ENCODE measurements around the gene EDNRA. TPM values are rescaled to one million over a fixed set of nuclear protein-coding genes. Genes with fewer than 3 reads are reported as not detected.

Gene EDNRA
- total RNA-seq, 1 experiment from 2014 or later = 0.13 TPM

- no peaks in the 10 kb centered on the region for H3K36me3 ChIP-seq (ENCODE audit: control insufficient read depth, insufficient read depth, low read length)
- no peaks in the 10 kb centered on the region for H3K9me3 ChIP-seq (ENCODE audit: control insufficient read depth, insufficient read depth, low read depth, low read length)
- intact Hi-C loops (cut with micrococcal nuclease; ENCODE audit: unreplicated experiment) = no loop called here
- no TSS peak for BruUV-seq (replicated peaks)
- in situ Hi-C loops (cut with HindIII; ENCODE audit: low pct_unique_long_range_greater_than_20kb, low sequenced_read_pairs) = no loop called here
- POLR2A ChIA-PET = no interaction called here
- DNase-seq (ENCODE audit: low read depth, low spot score) (no peak), ATAC-seq (no peak)
- no peak overlapping the region for H3K4me3 ChIP-seq (ENCODE audit: low read depth in 2 of 2, low read length in 2 of 2)
- no peaks in the 10 kb centered on the region for H3K27me3 ChIP-seq (ENCODE audit: control insufficient read depth, insufficient read depth, low read length)
- no peaks in the 10 kb centered on the region for H3K4me1 ChIP-seq (ENCODE audit: control insufficient read depth, insufficient read depth, low read length)
- TF ChIP-seq POLR2AphosphoS5 (IDR thresholded peaks at IDR 0.05; ENCODE audit: low read depth, low read length) = no peak
- TF ChIP-seq, protein P1, sequence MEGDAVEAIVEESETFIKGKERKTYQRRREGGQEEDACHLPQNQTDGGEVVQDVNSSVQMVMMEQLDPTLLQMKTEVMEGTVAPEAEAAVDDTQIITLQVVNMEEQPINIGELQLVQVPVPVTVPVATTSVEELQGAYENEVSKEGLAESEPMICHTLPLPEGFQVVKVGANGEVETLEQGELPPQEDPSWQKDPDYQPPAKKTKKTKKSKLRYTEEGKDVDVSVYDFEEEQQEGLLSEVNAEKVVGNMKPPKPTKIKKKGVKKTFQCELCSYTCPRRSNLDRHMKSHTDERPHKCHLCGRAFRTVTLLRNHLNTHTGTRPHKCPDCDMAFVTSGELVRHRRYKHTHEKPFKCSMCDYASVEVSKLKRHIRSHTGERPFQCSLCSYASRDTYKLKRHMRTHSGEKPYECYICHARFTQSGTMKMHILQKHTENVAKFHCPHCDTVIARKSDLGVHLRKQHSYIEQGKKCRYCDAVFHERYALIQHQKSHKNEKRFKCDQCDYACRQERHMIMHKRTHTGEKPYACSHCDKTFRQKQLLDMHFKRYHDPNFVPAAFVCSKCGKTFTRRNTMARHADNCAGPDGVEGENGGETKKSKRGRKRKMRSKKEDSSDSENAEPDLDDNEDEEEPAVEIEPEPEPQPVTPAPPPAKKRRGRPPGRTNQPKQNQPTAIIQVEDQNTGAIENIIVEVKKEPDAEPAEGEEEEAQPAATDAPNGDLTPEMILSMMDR (IDR thresholded peaks at IDR 0.05) = no peak
- TF ChIP-seq, protein P2, sequence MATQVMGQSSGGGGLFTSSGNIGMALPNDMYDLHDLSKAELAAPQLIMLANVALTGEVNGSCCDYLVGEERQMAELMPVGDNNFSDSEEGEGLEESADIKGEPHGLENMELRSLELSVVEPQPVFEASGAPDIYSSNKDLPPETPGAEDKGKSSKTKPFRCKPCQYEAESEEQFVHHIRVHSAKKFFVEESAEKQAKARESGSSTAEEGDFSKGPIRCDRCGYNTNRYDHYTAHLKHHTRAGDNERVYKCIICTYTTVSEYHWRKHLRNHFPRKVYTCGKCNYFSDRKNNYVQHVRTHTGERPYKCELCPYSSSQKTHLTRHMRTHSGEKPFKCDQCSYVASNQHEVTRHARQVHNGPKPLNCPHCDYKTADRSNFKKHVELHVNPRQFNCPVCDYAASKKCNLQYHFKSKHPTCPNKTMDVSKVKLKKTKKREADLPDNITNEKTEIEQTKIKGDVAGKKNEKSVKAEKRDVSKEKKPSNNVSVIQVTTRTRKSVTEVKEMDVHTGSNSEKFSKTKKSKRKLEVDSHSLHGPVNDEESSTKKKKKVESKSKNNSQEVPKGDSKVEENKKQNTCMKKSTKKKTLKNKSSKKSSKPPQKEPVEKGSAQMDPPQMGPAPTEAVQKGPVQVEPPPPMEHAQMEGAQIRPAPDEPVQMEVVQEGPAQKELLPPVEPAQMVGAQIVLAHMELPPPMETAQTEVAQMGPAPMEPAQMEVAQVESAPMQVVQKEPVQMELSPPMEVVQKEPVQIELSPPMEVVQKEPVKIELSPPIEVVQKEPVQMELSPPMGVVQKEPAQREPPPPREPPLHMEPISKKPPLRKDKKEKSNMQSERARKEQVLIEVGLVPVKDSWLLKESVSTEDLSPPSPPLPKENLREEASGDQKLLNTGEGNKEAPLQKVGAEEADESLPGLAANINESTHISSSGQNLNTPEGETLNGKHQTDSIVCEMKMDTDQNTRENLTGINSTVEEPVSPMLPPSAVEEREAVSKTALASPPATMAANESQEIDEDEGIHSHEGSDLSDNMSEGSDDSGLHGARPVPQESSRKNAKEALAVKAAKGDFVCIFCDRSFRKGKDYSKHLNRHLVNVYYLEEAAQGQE (IDR thresholded peaks at IDR 0.05; ENCODE audit: insufficient read depth in 1 of 2, low read depth in 2 of 2, low read length in 1 of 2) = no peak
- H3K27ac ChIP-seq (ENCODE audit: low read length) = no peak overlapping the region
- CTCF ChIA-PET = no interaction called here
These were observed 106.1 kb downstream of the EDNRA start for GRCh38 chr4:147587041-147587440.

- ATAC-seq (no peak), DNase-seq (ENCODE audit: low read depth, low spot score) (no peak)
- TF ChIP-seq, protein P2 (IDR thresholded peaks at IDR 0.05; ENCODE audit: insufficient read depth in 1 of 2, low read depth in 2 of 2, low read length in 1 of 2) = no peak
- TF ChIP-seq SIN3A (IDR thresholded peaks at IDR 0.05; ENCODE audit: borderline replicate concordance, insufficient read depth, low read depth, low read length) (no peak), TCF7L2 (IDR thresholded peaks at IDR 0.05; ENCODE audit: low read depth, low read length) (no peak), POLR2AphosphoS5 (IDR thresholded peaks at IDR 0.05; ENCODE audit: low read depth, low read length) (no peak)
- TF ChIP-seq, protein P1 (IDR thresholded peaks at IDR 0.05) = no peak
- POLR2A ChIA-PET = no interaction called here
- H3K9me3 ChIP-seq (ENCODE audit: control insufficient read depth, insufficient read depth, low read depth, low read length) = no peaks in the 10 kb centered on the region
- in situ Hi-C loops (cut with HindIII; ENCODE audit: low pct_unique_long_range_greater_than_20kb, low sequenced_read_pairs) (no loop called here), intact Hi-C loops (cut with micrococcal nuclease; ENCODE audit: unreplicated experiment) (no loop called here)
- no peak overlapping the region for H3K4me3 ChIP-seq (ENCODE audit: low read depth in 2 of 2, low read length in 2 of 2)
- H3K27me3 ChIP-seq (ENCODE audit: control insufficient read depth, insufficient read depth, low read length) = no peaks in the 10 kb centered on the region
- no peak overlapping the region for H3K27ac ChIP-seq (ENCODE audit: low read length)
- no peaks in the 10 kb centered on the region for H3K4me1 ChIP-seq (ENCODE audit: control insufficient read depth, insufficient read depth, low read length)
- CTCF ChIA-PET = interaction anchor here (1.4 kb wide), 1 partner anchor 429 kb away, joined by 6 read pairs; no protein-coding TSS in a partner anchor
- BruUV-seq (replicated peaks) = no TSS peak
- no peaks in the 10 kb centered on the region for H3K36me3 ChIP-seq (ENCODE audit: control insufficient read depth, insufficient read depth, low read length)
These were observed 108.7 kb downstream of the EDNRA start for GRCh38 chr4:147589586-147589985.
